Natural killer cell treated with Interleukin-12 subunit alpha and Interleukin-12 subunit beta and Interleukin-15 and Interleukin-18, amount 100 ng/mL, for 72 hours (primary cell): ENCODE results near the gene NFATC2. TPM values are rescaled to one million over a fixed set of nuclear protein-coding genes. Genes with fewer than 3 reads are reported as not detected.
A peak's percentile ranks its signal among the peaks of the same experiment; 100 is the strongest.

ENCODE experiments used
- ATAC-seq, 2 donors: fragments of 150-1000 bp; cut with Tn5 transposase in 1 of 2; sonication (Bioruptor Pico), chemical (Tn5 transposase) in 1 of 2; 2 replicates each; pipeline ENCODE4 v1.10.0; 2021
- DNase-seq: peaks from one replicate; pipeline ENCODE4 v3.0.0; 2022; ENCODE audit warnings: low spot score
- H3K27ac Mint-ChIP-seq, 2 donors: 1 replicate in 1 of 2; 2 replicates in 1 of 2; pipeline ENCODE4 v1.8.0; 2022; ENCODE audit warnings: mixed read lengths in 2 of 2, mild to moderate bottlenecking in 1 of 2, moderate library complexity in 1 of 2
- H3K27me3 Mint-ChIP-seq, 2 donors: 1 replicate in 1 of 2; 2 replicates in 1 of 2; pipeline ENCODE4 v1.8.0; 2022; ENCODE audit warnings: mixed read lengths in 2 of 2
- H3K36me3 Mint-ChIP-seq: one replicate; pipeline ENCODE4 v1.8.0; 2022; ENCODE audit warnings: mixed read lengths
- H3K4me1 Mint-ChIP-seq, 2 donors: 1 replicate in 1 of 2; 2 replicates in 1 of 2; pipeline ENCODE4 v1.8.0; 2022; ENCODE audit warnings: low read depth in 2 of 2, mixed read lengths in 2 of 2, mild to moderate bottlenecking in 1 of 2
- H3K4me3 Mint-ChIP-seq: one replicate; pipeline ENCODE4 v1.8.0; 2022; ENCODE audit warnings: mixed read lengths
- H3K9me3 Mint-ChIP-seq: 2 replicates; pipeline ENCODE4 v1.8.0; 2022; ENCODE audit warnings: mixed read lengths
- total RNA-seq, 2 donors: library from RNA; stranded (reverse); gene quantifications; one replicate each; pipeline ENCODE4 v1.2.3, GENCODE V29; 2022

The NFATC2 gene
- total RNA-seq, 2 donors from 2014 or later, result 83.3 to 97.1 TPM

DNA sequence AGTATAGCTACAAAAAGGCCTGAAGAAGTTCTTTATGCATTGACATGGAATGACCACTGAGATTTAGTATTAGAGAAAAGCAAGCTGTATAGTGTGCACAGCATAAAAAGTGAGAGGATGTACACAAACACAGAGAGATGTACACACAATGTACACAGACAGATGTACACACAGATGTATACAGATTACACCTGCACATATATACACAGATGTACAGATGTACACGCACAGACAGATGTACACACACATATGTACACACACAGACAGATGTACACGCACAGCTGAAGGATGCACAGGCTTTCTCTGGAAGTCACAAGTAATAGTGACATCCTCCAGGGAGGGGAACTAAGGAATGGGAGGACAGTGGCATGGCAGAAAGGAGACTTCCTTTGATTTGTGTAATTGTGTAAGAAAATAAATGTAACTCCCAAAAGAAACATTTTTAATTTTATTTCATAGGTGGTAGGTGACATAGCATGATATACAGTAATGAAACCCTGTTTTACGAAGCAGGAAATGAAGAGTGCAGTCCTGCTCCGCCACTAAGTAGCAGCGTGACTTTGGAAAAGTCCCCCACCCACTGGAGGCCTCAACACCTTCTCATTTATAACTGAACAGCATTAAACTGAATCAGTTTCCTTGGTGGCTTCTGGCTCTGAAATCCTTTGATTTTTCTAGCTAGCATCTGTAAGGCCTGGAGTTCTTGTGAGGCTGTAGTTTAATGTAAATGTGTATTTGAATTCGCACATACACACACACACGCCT, 14.1 kb downstream of the NFATC2 start:
- no peaks in the 10 kb centered on the region for H3K9me3 Mint-ChIP-seq

GRCh38 chr20:51526754-51527153, 15.8 kb downstream of the NFATC2 start:
- H3K36me3 Mint-ChIP-seq, result peaks cover 9% of the 10 kb centered on the region
- H3K4me3 Mint-ChIP-seq, result peak overlapping the region; percentile 91
- H3K27ac Mint-ChIP-seq, result peak overlapping the region; percentile 92 to 97
- peaks cover 81 to 86% of the 10 kb centered on the region in 2 donors for H3K4me1 Mint-ChIP-seq
- no peak for ATAC-seq
- DNase-seq, result no peak
- no peaks in the 10 kb centered on the region for H3K27me3 Mint-ChIP-seq
- no peaks in the 10 kb centered on the region for H3K9me3 Mint-ChIP-seq

More for the DNA sequence above, 14.1 kb downstream of the NFATC2 start:
- no peaks in the 10 kb centered on the region for H3K36me3 Mint-ChIP-seq
- peak; percentile 75 for DNase-seq
- peak overlapping the region; percentile 81 for H3K4me3 Mint-ChIP-seq
- no peaks in the 10 kb centered on the region for H3K27me3 Mint-ChIP-seq
- peak overlapping the region; percentile 92 to 97 for H3K27ac Mint-ChIP-seq
- ATAC-seq, result peak; percentile 39 to 64
- peaks cover 80 to 93% of the 10 kb centered on the region in 2 donors for H3K4me1 Mint-ChIP-seq

- H3K36me3 Mint-ChIP-seq, result peaks cover 12% of the 10 kb centered on the region
- H3K4me1 Mint-ChIP-seq, result peaks cover 77 to 81% of the 10 kb centered on the region in 2 donors
These were observed 16.4 kb downstream of the NFATC2 start for GRCh38 chr20:51526106-51526470.

GRCh38 chr20:51525241-51526105, 17.0 kb downstream of the NFATC2 start:
- Mint-ChIP-seq H3K9me3 (no peaks in the 10 kb centered on the region), H3K36me3 (peaks cover 12% of the 10 kb centered on the region)

More at GRCh38 chr20:51526106-51526470, 16.4 kb downstream of the NFATC2 start:
- ATAC-seq (no peak), DNase-seq (no peak)
- H3K9me3 Mint-ChIP-seq, result no peaks in the 10 kb centered on the region
- peak overlapping the region; percentile 92 to 97 for H3K27ac Mint-ChIP-seq
- peak overlapping the region; percentile 91 for H3K4me3 Mint-ChIP-seq
- H3K27me3 Mint-ChIP-seq, result no peaks in the 10 kb centered on the region

GRCh38 chr20:51523276-51524013, 19.1 kb downstream of the NFATC2 start:
- no peaks in the 10 kb centered on the region for H3K9me3 Mint-ChIP-seq
- no peaks in the 10 kb centered on the region for H3K27me3 Mint-ChIP-seq
- peaks cover 62% of the 10 kb centered on the region in 2 donors for H3K4me1 Mint-ChIP-seq
- no peak for DNase-seq
- no peak overlapping the region for H3K4me3 Mint-ChIP-seq
- no peak for ATAC-seq
- H3K27ac Mint-ChIP-seq, result peak overlapping the region; percentile 92 to 97
- H3K36me3 Mint-ChIP-seq, result peaks cover 12% of the 10 kb centered on the region

More at GRCh38 chr20:51525241-51526105, 17.0 kb downstream of the NFATC2 start:
- peaks cover 71 to 76% of the 10 kb centered on the region in 2 donors for H3K4me1 Mint-ChIP-seq
- ATAC-seq (peak; percentile 71 to 76), DNase-seq (peak; percentile 73)
- no peaks in the 10 kb centered on the region for H3K27me3 Mint-ChIP-seq
- peak overlapping the region; percentile 91 for H3K4me3 Mint-ChIP-seq
- H3K27ac Mint-ChIP-seq, result peak overlapping the region; percentile 92 to 97

DNA sequence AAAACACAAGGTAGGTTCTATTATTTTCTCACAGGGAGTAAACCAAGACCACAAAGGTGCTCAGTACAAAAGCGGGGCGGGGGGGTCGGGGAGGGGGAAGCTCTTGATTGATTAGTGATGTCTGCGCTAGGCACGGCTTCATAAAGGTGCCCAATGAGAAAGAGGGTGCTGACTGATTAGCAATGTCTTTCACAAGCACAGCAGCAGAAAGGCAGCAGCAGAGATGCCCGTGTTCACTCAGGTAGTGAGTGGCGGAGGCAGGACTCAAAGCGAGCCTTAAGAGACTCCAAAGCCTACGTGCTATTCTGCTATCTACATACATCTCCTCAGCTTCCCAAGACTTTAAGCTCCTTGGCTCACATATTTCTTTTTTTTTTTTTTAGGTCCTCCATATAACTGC, 20.3 kb downstream of the NFATC2 start:
- peaks cover 16% of the 10 kb centered on the region for H3K36me3 Mint-ChIP-seq

GRCh38 chr20:51517839-51518238, 24.7 kb downstream of the NFATC2 start:
- H3K27me3 Mint-ChIP-seq, result no peaks in the 10 kb centered on the region
- ATAC-seq (no peak), DNase-seq (no peak)
- peaks cover 58 to 62% of the 10 kb centered on the region in 2 donors for H3K4me1 Mint-ChIP-seq
- H3K36me3 Mint-ChIP-seq, result peaks cover 37% of the 10 kb centered on the region
- peak overlapping the region; percentile 4 to 86 for H3K27ac Mint-ChIP-seq
- no peaks in the 10 kb centered on the region for H3K9me3 Mint-ChIP-seq
- H3K4me3 Mint-ChIP-seq, result no peak overlapping the region

More for the DNA sequence above, 20.3 kb downstream of the NFATC2 start:
- H3K27ac Mint-ChIP-seq, result peak overlapping the region; percentile 36 to 88
- DNase-seq (no peak), ATAC-seq (no peak)
- peaks cover 55 to 60% of the 10 kb centered on the region in 2 donors for H3K4me1 Mint-ChIP-seq
- H3K9me3 Mint-ChIP-seq, result no peaks in the 10 kb centered on the region
- H3K4me3 Mint-ChIP-seq, result no peak overlapping the region
- no peaks in the 10 kb centered on the region for H3K27me3 Mint-ChIP-seq

DNA sequence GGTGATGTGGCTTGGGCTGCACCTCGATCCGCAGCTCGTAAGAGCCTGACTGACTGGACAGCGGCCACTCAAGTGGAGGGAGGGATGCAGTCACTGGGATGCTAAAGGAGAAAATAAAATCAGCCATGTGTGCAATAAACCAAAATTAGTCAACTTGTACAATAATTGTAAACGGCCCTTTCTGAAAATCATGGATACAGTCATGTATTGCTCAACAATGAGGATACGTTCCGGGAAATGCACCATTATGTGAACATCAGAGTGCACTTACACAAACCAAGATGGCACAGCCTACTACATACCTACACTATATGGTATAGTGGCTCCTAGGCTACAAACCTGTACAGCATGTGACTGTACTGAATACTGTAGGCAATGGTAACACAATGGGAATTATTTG, 25.7 kb downstream of the NFATC2 start:
- peaks cover 36% of the 10 kb centered on the region for H3K36me3 Mint-ChIP-seq
- H3K4me3 Mint-ChIP-seq, result no peak overlapping the region
- no peaks in the 10 kb centered on the region for H3K27me3 Mint-ChIP-seq
- peak overlapping the region; percentile 21 to 86 for H3K27ac Mint-ChIP-seq
- H3K9me3 Mint-ChIP-seq, result no peaks in the 10 kb centered on the region
- DNase-seq, result no peak
- H3K4me1 Mint-ChIP-seq, result peaks cover 61% of the 10 kb centered on the region in 2 donors
- ATAC-seq, result no peak

GRCh38 chr20:51514836-51515235, 27.7 kb downstream of the NFATC2 start:
- Mint-ChIP-seq H3K4me3 (peak overlapping the region; percentile 47), H3K27me3 (no peaks in the 10 kb centered on the region), H3K27ac (peak overlapping the region; percentile 81 to 86), H3K9me3 (no peaks in the 10 kb centered on the region), H3K36me3 (peaks cover 45% of the 10 kb centered on the region), H3K4me1 (peaks cover 62 to 65% of the 10 kb centered on the region in 2 donors)
- DNase-seq (no peak), ATAC-seq (no peak)

DNA sequence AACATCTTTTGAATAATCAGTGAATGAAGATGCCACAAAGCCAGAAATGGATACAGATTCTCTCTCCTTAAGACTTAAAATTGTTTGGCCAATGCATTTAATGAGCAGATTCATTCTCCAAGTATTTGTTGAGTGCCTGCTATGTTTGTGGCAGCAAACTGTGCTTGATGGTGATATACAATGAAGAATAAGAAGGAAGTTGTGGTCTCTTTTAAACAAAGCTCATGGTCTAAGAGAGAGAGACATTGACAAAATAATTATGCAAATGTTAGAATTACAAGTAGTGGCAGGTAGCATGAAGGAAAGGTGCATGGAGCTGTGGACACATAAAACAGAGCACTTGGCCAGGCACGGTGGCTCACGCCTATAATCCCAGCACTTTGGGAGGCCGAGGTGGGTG, 28.3 kb downstream of the NFATC2 start:
- H3K9me3 Mint-ChIP-seq, result no peaks in the 10 kb centered on the region
- H3K4me1 Mint-ChIP-seq, result peaks cover 68 to 71% of the 10 kb centered on the region in 2 donors
- no peaks in the 10 kb centered on the region for H3K27me3 Mint-ChIP-seq
- peaks cover 51% of the 10 kb centered on the region for H3K36me3 Mint-ChIP-seq
- peak overlapping the region; percentile 0 for H3K4me3 Mint-ChIP-seq
- H3K27ac Mint-ChIP-seq, result peak overlapping the region; percentile 81 to 86
- DNase-seq (no peak), ATAC-seq (no peak)

DNA sequence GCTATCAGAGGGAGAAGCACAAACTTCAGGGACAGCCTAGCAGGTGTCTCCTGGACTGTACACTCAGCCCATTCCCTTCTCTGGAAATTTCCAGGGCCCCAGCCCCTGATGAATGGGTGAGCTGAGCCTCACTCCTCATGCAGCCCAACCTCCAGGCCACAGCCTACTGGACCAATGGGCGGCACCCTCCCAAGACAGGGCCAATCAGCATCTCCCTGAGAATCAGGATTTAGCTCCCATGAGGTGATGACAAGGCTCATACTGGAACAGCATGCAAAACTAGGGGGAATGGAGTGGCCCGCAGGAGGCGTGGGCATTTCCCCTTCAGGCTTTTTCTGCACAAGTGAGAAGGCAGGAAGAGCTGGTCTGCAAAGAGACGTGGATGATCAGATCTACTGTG, 29.0 kb downstream of the NFATC2 start:
- Mint-ChIP-seq H3K9me3 (no peaks in the 10 kb centered on the region), H3K36me3 (peaks cover 52% of the 10 kb centered on the region), H3K27me3 (no peaks in the 10 kb centered on the region), H3K4me3 (peak overlapping the region; percentile 50), H3K4me1 (peaks cover 74 to 78% of the 10 kb centered on the region in 2 donors), H3K27ac (peak overlapping the region; percentile 81 to 86)
- no peak for DNase-seq
- peak; percentile 38 to 56 for ATAC-seq

DNA sequence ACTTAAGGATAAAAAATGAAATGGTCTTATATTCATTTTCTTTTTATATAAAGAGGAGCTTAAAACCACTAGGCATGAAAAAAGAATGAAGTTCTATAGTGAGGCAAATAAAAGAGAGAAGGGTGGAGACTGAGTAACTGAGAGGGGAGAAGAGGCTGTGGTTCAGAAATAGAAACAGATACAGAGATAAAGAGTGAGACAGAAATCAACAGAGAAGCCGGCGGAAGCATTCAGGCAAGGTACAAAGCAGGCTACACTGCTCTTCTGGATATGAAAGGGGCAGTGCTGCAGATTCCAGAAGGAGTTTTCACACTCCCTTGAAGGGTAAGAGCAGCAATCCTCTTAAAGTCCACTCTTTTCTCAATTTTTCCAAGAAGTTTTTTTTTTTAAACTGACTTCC, 29.9 kb downstream of the NFATC2 start:
- H3K4me1 Mint-ChIP-seq, result peaks cover 76 to 79% of the 10 kb centered on the region in 2 donors
- H3K4me3 Mint-ChIP-seq, result peak overlapping the region; percentile 50
- no peak for DNase-seq
- ATAC-seq, result peak in 1 of 2 donors; percentile 39
- no peaks in the 10 kb centered on the region for H3K9me3 Mint-ChIP-seq
- H3K27ac Mint-ChIP-seq, result peak overlapping the region; percentile 81 to 86
- H3K27me3 Mint-ChIP-seq, result no peaks in the 10 kb centered on the region
- H3K36me3 Mint-ChIP-seq, result peaks cover 48% of the 10 kb centered on the region
